ENCODE results near the gene INAFM1.
A peak's percentile ranks its signal among the peaks of the same experiment; 100 is the strongest.
"Not testable (repeated sequence)": the region's sequence is repeated elsewhere in the genome, so short reads cannot be mapped to it uniquely, and the experiment has no call there.

The INAFM1 gene

DNA sequence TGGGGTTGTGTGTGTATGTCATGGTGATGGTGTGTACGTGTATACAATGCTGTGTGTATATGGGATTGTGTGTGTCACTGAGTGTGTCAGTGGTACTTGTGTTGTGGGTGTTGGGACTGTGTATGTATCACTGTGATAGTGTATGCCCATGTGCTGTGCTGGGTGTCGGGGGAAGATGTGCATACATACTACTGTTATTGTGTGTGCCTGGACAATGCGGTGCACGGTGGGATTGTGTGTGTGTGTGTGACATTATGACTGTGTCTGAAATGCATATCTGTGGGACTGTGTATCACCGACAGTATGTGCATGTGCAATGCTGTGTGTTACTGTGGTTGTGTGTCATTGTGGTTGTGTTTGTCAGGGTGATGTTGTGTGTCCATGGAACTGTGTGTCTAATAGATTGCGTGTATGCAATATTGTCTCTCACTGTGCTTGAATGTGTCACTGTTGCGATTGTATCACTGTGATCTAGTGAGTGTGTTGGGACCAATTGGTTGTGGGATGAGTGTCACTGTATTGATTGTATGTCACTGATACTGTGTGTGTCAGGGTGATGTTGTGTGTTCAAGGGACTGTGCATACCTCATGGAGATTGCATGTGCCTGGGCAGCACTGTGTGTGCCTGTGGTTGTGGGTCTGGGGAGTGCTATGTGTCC is 32.6 kb upstream of the INAFM1 start:
- no peak for DNase-seq

- no peak for DNase-seq
Observed at GRCh38 chr19:47243364-47243775, 31.3 kb upstream of the INAFM1 start.

GRCh38 chr19:47243776-47244547 is 30.7 kb upstream of the INAFM1 start:
- DNase-seq: peak; percentile 90

- DNase-seq: peak; percentile 32
Observed at GRCh38 chr19:47247308-47247990, 27.2 kb upstream of the INAFM1 start.

DNA sequence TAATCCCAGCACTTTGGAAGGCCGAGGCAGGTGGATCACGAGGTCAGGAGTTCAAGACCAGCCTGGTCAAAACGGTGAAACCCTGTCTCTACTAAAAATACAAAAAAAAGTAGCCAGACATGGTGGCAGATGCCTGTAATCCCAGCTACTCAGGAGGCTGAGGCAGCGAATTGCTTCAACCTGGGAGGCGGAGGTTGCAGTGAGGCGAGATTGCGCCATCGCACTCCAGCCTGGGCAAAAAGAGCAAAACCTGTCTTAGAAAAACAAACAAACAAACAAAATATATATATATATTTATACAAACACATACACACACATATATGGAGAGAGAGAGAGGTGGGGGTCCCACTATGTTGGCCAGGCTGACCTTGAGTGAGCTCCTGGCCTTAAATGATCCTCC is 21.7 kb upstream of the INAFM1 start:
- not testable (repeated sequence) for DNase-seq

DNA sequence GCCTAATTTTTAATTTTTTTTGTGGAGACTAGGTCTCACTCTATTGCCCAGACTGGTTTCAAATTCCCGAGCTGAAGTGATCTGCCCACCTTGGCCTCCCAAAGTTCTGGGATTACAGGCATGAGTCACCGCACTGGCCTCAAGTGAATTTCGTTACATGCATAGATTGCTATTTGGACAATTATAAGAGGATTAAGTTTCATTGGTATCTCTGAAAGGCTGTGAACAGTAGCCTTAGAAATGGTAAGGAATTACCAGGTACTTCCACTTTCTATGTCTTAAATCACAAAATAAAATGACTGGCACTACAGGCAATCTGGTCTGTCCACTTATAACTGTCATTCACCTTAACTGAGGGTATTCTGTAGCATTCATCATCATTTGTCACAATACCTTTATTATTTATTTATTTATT is 21.2 kb upstream of the INAFM1 start:
- DNase-seq: no peak

DNA sequence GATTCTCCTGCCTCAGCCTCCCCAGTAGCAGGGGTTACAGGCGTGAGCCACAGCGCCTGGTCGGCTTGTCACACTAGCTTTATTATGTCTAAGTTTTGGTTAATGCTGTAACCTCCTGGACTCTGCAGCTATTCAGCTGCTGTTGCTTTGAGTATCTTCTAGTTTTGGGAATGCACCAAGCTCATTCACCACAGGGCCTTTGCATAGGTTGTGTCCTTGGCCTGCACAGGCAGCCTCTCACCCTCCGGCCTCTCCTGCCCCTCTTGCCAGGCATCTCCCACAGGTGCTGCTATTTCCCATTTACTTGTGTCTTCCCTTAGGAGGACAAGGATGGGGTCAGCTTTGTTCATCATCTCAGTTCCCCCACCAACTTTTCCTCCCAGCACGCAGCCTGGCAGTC is 20.7 kb upstream of the INAFM1 start:
- no peak for DNase-seq

- peak; percentile 97 for DNase-seq
Observed at GRCh38 chr19:47255879-47256692, 18.6 kb upstream of the INAFM1 start, which contains the start of gene CCDC9. TSS of gene CCDC9 (plus strand) at chr19:47256525. CDS start at chr19:47258401, 1,876 bp downstream.

DNA sequence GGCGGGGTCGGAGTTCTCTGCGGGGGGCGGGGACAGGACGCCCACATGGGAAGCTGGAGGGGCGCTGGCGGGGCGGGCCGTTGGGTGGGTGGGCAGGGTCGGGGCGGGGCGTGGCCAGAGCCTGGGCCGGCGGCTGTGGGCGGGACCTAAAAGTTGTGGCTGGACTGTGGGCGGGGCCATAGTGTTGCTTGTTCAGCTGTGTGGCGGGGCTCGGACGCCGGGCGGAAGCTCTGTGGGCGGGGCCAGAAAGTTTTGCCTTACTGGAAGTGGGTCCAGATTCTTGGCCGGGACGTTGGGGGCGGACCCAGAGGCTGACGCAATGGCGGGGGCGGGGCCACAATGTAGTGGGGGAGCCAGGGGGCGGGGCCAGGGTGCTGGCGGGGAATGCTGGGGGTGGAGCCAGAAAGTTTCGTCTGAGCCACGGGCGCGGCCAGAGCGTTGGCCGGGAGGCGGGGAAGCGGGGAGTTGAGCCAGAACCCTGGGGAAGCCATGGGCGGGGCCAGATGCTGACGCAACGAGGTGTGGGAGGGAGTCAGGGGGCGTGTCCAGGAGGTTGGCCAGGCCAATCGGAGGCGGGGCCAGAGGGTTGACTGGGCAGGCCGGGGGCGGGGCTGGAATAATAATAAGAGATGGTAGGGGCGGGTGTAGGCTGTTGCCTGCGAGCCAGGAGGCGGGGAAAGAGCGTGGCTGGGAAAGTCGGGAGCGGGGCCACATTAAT is 17.8 kb upstream of the INAFM1 start:
- DNase-seq: peak; percentile 100

DNA sequence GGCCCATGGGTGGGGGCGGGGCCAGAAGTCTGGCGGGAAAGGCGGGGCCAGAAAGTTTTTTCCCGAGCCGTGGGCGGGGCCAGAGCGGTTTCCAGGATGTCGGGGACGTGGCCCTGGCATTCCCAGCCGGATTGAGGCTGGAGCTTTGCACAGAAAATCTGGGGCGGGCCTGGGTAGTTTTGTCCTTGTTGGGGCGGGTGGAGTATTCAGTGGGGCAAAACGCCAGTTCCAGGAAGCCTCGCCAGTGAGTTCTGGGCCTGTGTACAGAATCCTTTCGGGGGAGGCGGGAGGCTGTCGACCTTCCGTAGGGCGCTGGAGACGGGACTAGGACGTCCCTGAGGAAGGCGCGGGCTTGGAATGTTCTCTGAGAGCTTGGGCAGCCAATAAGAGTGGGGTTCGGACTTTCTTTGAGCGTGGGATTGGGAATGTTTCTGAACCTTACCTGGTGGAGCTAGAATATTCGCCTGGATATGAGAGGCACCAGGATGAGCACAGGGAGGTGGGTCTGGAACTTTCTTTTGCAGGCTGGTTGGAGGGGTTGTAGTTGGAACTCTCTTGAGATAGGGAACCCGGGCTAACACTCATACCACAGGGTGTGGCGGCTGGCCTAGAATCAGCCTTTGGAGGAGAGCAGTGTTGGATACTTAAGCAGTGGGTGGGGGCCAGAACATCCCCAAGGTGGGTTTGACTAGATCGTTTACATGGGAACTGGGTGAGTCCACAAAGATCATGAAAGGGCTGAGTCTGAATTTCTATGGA is 17.1 kb upstream of the INAFM1 start:
- DNase-seq: no peak

- no peak for DNase-seq
Observed at GRCh38 chr19:47258434-47258833, 16.3 kb upstream of the INAFM1 start.

GRCh38 chr19:47258895-47259555 is 15.7 kb upstream of the INAFM1 start:
- DNase-seq: no peak

DNA sequence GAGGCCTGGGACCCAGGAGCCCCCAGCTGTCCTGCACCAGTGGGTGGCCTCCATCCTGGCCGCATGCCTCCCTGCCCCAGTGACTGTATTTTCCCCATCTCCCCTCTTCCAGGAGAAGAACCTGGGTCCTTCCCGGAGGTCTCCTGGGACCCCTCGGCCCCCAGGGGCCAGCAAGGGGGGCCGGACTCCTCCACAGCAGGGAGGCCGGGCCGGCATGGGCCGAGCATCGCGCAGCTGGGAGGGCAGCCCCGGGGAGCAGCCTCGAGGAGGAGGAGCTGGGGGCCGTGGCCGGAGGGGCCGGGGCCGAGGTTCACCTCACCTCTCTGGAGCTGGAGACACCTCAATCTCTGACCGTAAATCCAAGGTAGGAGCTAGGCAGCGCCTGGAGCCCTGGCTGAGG is 14.2 kb upstream of the INAFM1 start:
- DNase-seq: no peak

- DNase-seq: not testable (repeated sequence)
Observed at GRCh38 chr19:47261946-47262793, 12.5 kb upstream of the INAFM1 start.

GRCh38 chr19:47264629-47265028 is 10.1 kb upstream of the INAFM1 start:
- DNase-seq: no peak

GRCh38 chr19:47266401-47266941 is 8.2 kb upstream of the INAFM1 start:
- no peak for DNase-seq

DNA sequence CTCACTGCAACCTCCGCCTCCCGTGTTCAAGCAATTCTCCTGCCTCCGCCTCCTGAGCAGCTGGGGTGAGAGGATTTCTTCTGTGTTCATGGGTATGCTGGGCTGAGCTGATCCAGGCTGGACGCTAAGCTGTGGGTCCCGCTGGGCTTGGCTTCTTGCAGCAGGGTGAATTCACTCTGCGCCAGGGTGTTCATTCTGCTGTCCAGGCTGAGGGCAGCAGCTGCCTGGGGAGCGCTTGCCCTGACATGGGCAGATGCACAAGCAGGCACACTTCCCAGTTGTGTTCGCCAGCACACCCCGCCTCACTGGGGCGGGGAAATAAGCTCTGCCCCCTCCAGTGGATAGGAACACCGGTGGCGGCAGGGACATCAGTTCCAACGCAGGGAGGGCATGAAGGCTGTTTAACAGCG is 7.3 kb upstream of the INAFM1 start:
- no peak for DNase-seq

DNA sequence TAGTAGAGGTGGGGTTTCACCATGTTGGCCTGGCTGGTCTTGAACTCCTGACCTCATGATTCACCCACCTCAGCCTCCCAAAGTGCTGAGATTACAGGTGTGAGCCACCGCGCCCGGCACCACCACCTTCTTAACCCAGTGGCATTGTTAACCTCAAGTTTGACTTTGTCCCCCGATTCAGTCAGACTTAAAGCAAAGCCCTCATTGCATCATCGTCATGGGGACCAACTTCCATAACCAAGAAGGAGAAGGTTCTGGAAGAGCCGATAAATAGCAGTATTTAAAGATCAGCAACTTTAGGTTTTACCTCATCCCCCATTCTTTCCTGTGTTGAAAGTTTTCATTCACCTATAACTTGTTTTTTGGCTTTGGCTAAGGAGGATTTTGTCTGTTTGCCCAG is 6.7 kb upstream of the INAFM1 start:
- DNase-seq: no peak

DNA sequence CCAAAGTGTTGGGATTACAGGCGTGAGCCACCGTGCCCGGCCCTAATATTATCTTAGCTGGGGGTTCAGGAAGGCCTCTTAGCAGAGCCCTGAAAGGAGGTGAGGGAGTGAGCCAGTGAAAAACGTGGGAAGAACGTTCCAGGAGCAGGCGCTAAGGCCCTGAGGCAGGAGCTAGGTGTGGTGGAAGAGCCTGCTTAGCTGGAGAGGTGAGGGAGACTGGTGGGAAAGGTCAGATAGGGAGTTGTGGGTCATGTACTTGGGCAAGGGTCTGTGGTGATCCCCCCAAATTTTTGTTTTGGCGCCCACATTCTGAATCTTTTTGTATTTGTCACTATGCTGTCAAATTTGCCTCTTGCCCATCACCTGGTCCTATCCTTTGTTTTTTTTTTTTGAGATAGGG is 5.1 kb upstream of the INAFM1 start:
- DNase-seq: no peak

GRCh38 chr19:47270408-47270807 is 4.3 kb upstream of the INAFM1 start:
- no peak for DNase-seq
